Left forelimb (tissue), 1 donor: ENCODE measurements around the gene TBC1D14.
"Not testable (repeated sequence)": the region's sequence is repeated elsewhere in the genome, so short reads cannot be mapped to it uniquely, and the experiment has no call there.

ENCODE experiments used
- DNase-seq: peaks from one replicate; pipeline ENCODE4 v3.0.0-alpha.2; 2018; ENCODE audit warnings: low spot score

The TBC1D14 gene

GRCh38 chr4:6890358-6890757 lies 19.3 kb upstream of the TBC1D14 start:
- DNase-seq = no peak

- DNase-seq = not testable (repeated sequence)
These were observed 18.7 kb upstream of the TBC1D14 start for GRCh38 chr4:6890971-6891370.

- DNase-seq = no peak
These were observed 18.0 kb upstream of the TBC1D14 start for GRCh38 chr4:6891436-6892170.

GRCh38 chr4:6892190-6892908 lies 17.3 kb upstream of the TBC1D14 start:
- DNase-seq = no peak

GRCh38 chr4:6892909-6893202 lies 16.8 kb upstream of the TBC1D14 start:
- DNase-seq = no peak

- DNase-seq = no peak
These were observed 16.1 kb upstream of the TBC1D14 start for GRCh38 chr4:6893449-6894085.

GRCh38 chr4:6894086-6894478 lies 15.5 kb upstream of the TBC1D14 start:
- DNase-seq = no peak

GRCh38 chr4:6894528-6895498 lies 14.8 kb upstream of the TBC1D14 start:
- DNase-seq = no peak

- no peak for DNase-seq
These were observed 13.6 kb upstream of the TBC1D14 start for GRCh38 chr4:6896035-6896434.

- no peak for DNase-seq
These were observed 10.9 kb upstream of the TBC1D14 start for GRCh38 chr4:6898763-6899162.

- DNase-seq = no peak
These were observed 9.3 kb upstream of the TBC1D14 start for GRCh38 chr4:6900181-6900812.

GRCh38 chr4:6900956-6901355 lies 8.7 kb upstream of the TBC1D14 start:
- no peak for DNase-seq

- no peak for DNase-seq
These were observed 7.8 kb upstream of the TBC1D14 start for GRCh38 chr4:6901669-6902317.

- DNase-seq = no peak
These were observed 7.1 kb upstream of the TBC1D14 start for GRCh38 chr4:6902318-6903042.

GRCh38 chr4:6905516-6906445 lies 3.8 kb upstream of the TBC1D14 start:
- DNase-seq = no peak

GRCh38 chr4:6906486-6906885 lies 3.1 kb upstream of the TBC1D14 start:
- DNase-seq = not testable (repeated sequence)

GRCh38 chr4:6907658-6908191 lies 1.9 kb upstream of the TBC1D14 start:
- no peak for DNase-seq

- DNase-seq = no peak
These were observed 1.1 kb upstream of the TBC1D14 start for GRCh38 chr4:6908432-6909112.

GRCh38 chr4:6909970-6910339 lies 329 bp downstream of the TBC1D14 start:
- DNase-seq = no peak
